ENCODE results near the gene BLTP2. TPM values are rescaled to one million over a fixed set of nuclear protein-coding genes. Genes with fewer than 3 reads are reported as not detected.

The BLTP2 gene
- total RNA-seq, 1 experiment from 2014 or later: 137 TPM

DNA sequence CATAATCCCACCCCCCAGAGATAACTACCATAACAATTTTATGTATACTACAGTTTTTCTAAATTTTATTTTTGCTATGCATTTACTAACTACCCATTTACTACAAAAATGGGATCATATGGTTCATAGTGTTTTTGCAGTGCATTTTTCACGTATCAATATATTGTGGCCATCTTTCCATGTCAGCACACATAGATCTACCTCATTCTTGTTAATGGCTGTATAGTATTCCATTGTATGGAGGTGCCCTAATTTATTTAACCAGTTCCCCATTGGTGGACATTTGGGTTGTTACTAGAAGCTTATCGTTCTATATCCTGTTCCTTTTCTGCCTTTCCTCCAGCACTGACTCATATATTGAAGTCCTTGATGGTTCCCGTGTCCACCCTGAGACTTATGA lies 44.1 kb upstream of the BLTP2 start:
- DNase-seq: no peak
- Mint-ChIP-seq H3K9me3 (no peaks in the 10 kb centered on the region), H3K36me3 (ENCODE audit: insufficient read depth in 1 of 3, low read depth in 3 of 3) (peaks cover 57 to 99% (median 79%) of the 10 kb centered on the region in 3 experiments; a peak in 6 of 7 replicates), H3K27ac (no peak overlapping the region; a peak in 1 of 7 replicates), H3K4me3 (no peak overlapping the region), H3K4me1 (no peaks in the 10 kb centered on the region), H3K27me3 (ENCODE audit: low read depth) (no peaks in the 10 kb centered on the region)
- Histone ChIP-seq H2BK120ac (ENCODE audit: low read depth, low read length, poor library complexity, severe bottlenecking) (no peak overlapping the region), H3K79me1 (ENCODE audit: insufficient read depth, low read depth, low read length, poor library complexity, severe bottlenecking) (no peaks in the 10 kb centered on the region), H4K8ac (replicated peaks; ENCODE audit: insufficient read length, low read depth, low read length) (no peak overlapping the region), H3K23ac (ENCODE audit: insufficient read length, low read depth, low read length) (no peak overlapping the region), H3K4ac (ENCODE audit: low read depth, low read length) (no peak overlapping the region), H2AK5ac (ENCODE audit: insufficient read length, low read length) (no peak overlapping the region), H4K91ac (ENCODE audit: insufficient read length, low read depth, low read length) (no peak overlapping the region), H3K4me2 (ENCODE audit: insufficient read depth, insufficient read length, low read length) (no peak overlapping the region), H3K14ac (ENCODE audit: insufficient read depth, low read length) (no peak overlapping the region), H3K27ac (ENCODE audit: insufficient read length, low read depth, low read length) (no peak overlapping the region), H3K4me1 (ENCODE audit: insufficient read depth, low read length) (no peaks in the 10 kb centered on the region), H3K27me3 (ENCODE audit: insufficient read depth, low read length) (peaks cover 1% of the 10 kb centered on the region; the same call in 1 of the 2 replicates), H3K9ac (ENCODE audit: extremely low read depth, insufficient read length, low read length) (no peak overlapping the region), H4K5ac (ENCODE audit: insufficient read length, low read depth, low read length) (no peak overlapping the region), H2BK15ac (ENCODE audit: low read depth, low read length) (no peak overlapping the region), H3K23me2 (ENCODE audit: insufficient read length, low read depth, low read length, poor library complexity, severe bottlenecking) (no peaks in the 10 kb centered on the region), H3T11ph (ENCODE audit: low read length) (no peak overlapping the region), H4K20me1 (ENCODE audit: control insufficient read depth, insufficient read depth, insufficient read length) (no peaks in the 10 kb centered on the region), H3K9me3 (ENCODE audit: control insufficient read depth, low read depth, low read length) (no peaks in the 10 kb centered on the region), H2AFZ (ENCODE audit: low read length) (no peak overlapping the region), H2BK5ac (ENCODE audit: insufficient read length, low read length) (no peak overlapping the region), H2BK20ac (ENCODE audit: low read depth, low read length, poor library complexity, severe bottlenecking) (no peak overlapping the region), H3K18ac (ENCODE audit: insufficient read length, low read depth, low read length) (no peak overlapping the region), H2BK12ac (ENCODE audit: insufficient read length, low read depth, low read length) (no peak overlapping the region), H3K56ac (ENCODE audit: insufficient read length, low read depth, low read length) (no peak overlapping the region), H3K79me2 (ENCODE audit: insufficient read depth, low read length) (no peaks in the 10 kb centered on the region)
- no CpG with 5 or more reads among the region's 3 CpGs for WGBS (ENCODE audit: extremely low coverage, insufficient read length, low lambda C conversion rate)
- TF ChIP-seq, protein P1, sequence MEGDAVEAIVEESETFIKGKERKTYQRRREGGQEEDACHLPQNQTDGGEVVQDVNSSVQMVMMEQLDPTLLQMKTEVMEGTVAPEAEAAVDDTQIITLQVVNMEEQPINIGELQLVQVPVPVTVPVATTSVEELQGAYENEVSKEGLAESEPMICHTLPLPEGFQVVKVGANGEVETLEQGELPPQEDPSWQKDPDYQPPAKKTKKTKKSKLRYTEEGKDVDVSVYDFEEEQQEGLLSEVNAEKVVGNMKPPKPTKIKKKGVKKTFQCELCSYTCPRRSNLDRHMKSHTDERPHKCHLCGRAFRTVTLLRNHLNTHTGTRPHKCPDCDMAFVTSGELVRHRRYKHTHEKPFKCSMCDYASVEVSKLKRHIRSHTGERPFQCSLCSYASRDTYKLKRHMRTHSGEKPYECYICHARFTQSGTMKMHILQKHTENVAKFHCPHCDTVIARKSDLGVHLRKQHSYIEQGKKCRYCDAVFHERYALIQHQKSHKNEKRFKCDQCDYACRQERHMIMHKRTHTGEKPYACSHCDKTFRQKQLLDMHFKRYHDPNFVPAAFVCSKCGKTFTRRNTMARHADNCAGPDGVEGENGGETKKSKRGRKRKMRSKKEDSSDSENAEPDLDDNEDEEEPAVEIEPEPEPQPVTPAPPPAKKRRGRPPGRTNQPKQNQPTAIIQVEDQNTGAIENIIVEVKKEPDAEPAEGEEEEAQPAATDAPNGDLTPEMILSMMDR (conservative IDR thresholded peaks at IDR 0.05): no peak
